Liver (tissue), 9 donors: ENCODE measurements around the gene CARHSP1. TPM values are rescaled to one million over a fixed set of nuclear protein-coding genes. Genes with fewer than 3 reads are reported as not detected.

ENCODE experiments used
- DNase-seq: peaks from one replicate; pipeline ENCODE4 v3.0.0-alpha.2; 2017; ENCODE audit warnings: low spot score
- H3K27ac ChIP-seq, 2 donors: one replicate each; pipeline ENCODE4 v1.7.0; 2013; ENCODE audit warnings: inconsistent platforms in 2 of 2, low read length in 2 of 2, control low read depth in 1 of 2, low read depth in 1 of 2, mild to moderate bottlenecking in 1 of 2
- H3K27me3 ChIP-seq, 4 donors: one replicate each; pipeline versions ENCODE4 v1.6.1 to v1.7.0; 2013; ENCODE audit warnings: low read length in 3 of 4, inconsistent platforms in 1 of 4, mild to moderate bottlenecking in 1 of 4, moderate library complexity in 1 of 4; ENCODE audit not compliant: control insufficient read depth in 4 of 4, insufficient read depth in 4 of 4
- H3K36me3 ChIP-seq, 4 donors: one replicate each; pipeline versions ENCODE4 v1.6.1 to v1.7.0; 2013; ENCODE audit warnings: low read length in 3 of 4, mild to moderate bottlenecking in 3 of 4, low read depth in 1 of 4, moderate library complexity in 1 of 4; ENCODE audit not compliant: control insufficient read depth in 4 of 4, insufficient read depth in 3 of 4
- H3K4me1 ChIP-seq, 4 donors: one replicate each; pipeline versions ENCODE4 v1.6.1 to v1.7.0; 2013; ENCODE audit warnings: low read length in 3 of 4, mild to moderate bottlenecking in 3 of 4, moderate library complexity in 1 of 4; ENCODE audit not compliant: control insufficient read depth in 4 of 4, insufficient read depth in 4 of 4
- H3K4me3 ChIP-seq, 3 donors: one replicate each; pipeline versions ENCODE4 v1.6.1 to v1.7.0; 2013; ENCODE audit warnings: low read length in 3 of 3, control low read depth in 1 of 3, low read depth in 1 of 3, mild to moderate bottlenecking in 1 of 3
- H3K9ac ChIP-seq, 2 donors: one replicate each; pipeline ENCODE4 v1.7.0; 2013; ENCODE audit warnings: low read length in 2 of 2, mild to moderate bottlenecking in 2 of 2, moderate library complexity in 2 of 2, control low read depth in 1 of 2, low read depth in 1 of 2
- H3K9me3 ChIP-seq, 4 donors: one replicate each; pipeline versions ENCODE4 v1.6.1 to v1.7.0; 2013; ENCODE audit warnings: low read length in 3 of 4; ENCODE audit not compliant: control insufficient read depth in 4 of 4
- ATF3 ChIP-seq: IDR thresholded peaks from 2 replicates; pipeline ENCODE4 v1.6.1; 2016; ENCODE audit warnings: antibody characterized with exemption
- CTCF ChIP-seq: fragments of 150-350 bp; IDR thresholded peaks from 2 replicates; pipeline ENCODE4 v1.5.1; 2017; ENCODE audit warnings: improper control_type of control experiment, low read depth, low read length; ENCODE audit not compliant: missing input control
- FOXA1 ChIP-seq: IDR thresholded peaks from 2 replicates; pipeline ENCODE4 v1.6.1; 2016; ENCODE audit warnings: antibody characterized with exemption
- FOXA2 ChIP-seq: IDR thresholded peaks from 2 replicates; pipeline ENCODE4 v1.6.1; 2016; ENCODE audit warnings: antibody characterized with exemption
- GABPA ChIP-seq, 2 donors: IDR thresholded peaks in 1 of 2; conservative IDR thresholded peaks in 1 of 2; 2 replicates each; pipeline ENCODE4 v1.6.1; 2016; ENCODE audit warnings: antibody characterized with exemption in 2 of 2, mild to moderate bottlenecking in 1 of 2, moderate library complexity in 1 of 2
- HNF4A ChIP-seq, 2 donors: conservative IDR thresholded peaks; 2 replicates each; pipeline ENCODE4 v1.6.1; 2016; ENCODE audit warnings: antibody characterized with exemption in 2 of 2, mild to moderate bottlenecking in 2 of 2
- HNF4G ChIP-seq: IDR thresholded peaks from 2 replicates; pipeline ENCODE4 v1.6.1; 2016; ENCODE audit warnings: antibody characterized with exemption
- MAX ChIP-seq: IDR thresholded peaks from 2 replicates; pipeline ENCODE4 v1.6.1; 2016; ENCODE audit warnings: antibody characterized with exemption
- NR2F2 ChIP-seq: IDR thresholded peaks from 2 replicates; pipeline ENCODE4 v1.6.1; 2016; ENCODE audit warnings: antibody characterized with exemption
- RAD21 ChIP-seq, 2 donors: IDR thresholded peaks; 2 replicates each; pipeline ENCODE4 v1.6.1; 2016; ENCODE audit warnings: antibody characterized with exemption in 2 of 2, mild to moderate bottlenecking in 2 of 2
- REST ChIP-seq: IDR thresholded peaks from 2 replicates; pipeline ENCODE4 v1.6.1; 2016; ENCODE audit warnings: antibody characterized with exemption, mild to moderate bottlenecking
- RXRA ChIP-seq, 2 donors: IDR thresholded peaks; 2 replicates each; pipeline ENCODE4 v1.6.1; 2017 to 2018; ENCODE audit warnings: antibody characterized with exemption in 2 of 2, mild to moderate bottlenecking in 1 of 2
- SP1 ChIP-seq: IDR thresholded peaks from 2 replicates; pipeline ENCODE4 v1.6.1; 2018; ENCODE audit warnings: antibody characterized with exemption, mild to moderate bottlenecking
- TAF1 ChIP-seq: conservative IDR thresholded peaks from 2 replicates; pipeline ENCODE4 v1.6.1; 2016; ENCODE audit warnings: antibody characterized with exemption, mild to moderate bottlenecking
- YY1 ChIP-seq: IDR thresholded peaks from 2 replicates; pipeline ENCODE4 v1.6.1; 2016; ENCODE audit warnings: antibody characterized with exemption, mild to moderate bottlenecking
- ZBTB33 ChIP-seq: IDR thresholded peaks from 2 replicates; pipeline ENCODE4 v1.6.1; 2016; ENCODE audit warnings: antibody characterized with exemption
- WGBS: extraction: QIAGEN DNeasy Blood & Tissue Kit; methylation state at CpG from one replicate; pipeline ENCODE4 v1.1.7; 2013; 5-methylcytosine and 5-hydroxymethylcytosine counted together
- polyA plus RNA-seq, 2 donors: library from polyadenylated mRNA; stranded (reverse) in 1 of 2; unstranded in 1 of 2; fragments of 200-250 nt in 1 of 2; fragments of >200 nt in 1 of 2; fragmentation: Nextera tagmentation in 1 of 2; extraction: Ambion mirVana in 1 of 2; gene quantifications; one replicate each; pipeline versions ENCODE4 v1.2.1 to v1.2.3, GENCODE V29; 2013 to 2015
- total RNA-seq, 2 donors: library from RNA; depleted of rRNA; stranded (reverse); fragments of >200 nt; gene quantifications; one replicate each; pipeline ENCODE4 v1.2.3, GENCODE V29; 2014
- donor health status: healthy.
- donor health status: healthy.
- donor health status: healthy.
- donor health status: healthy.
- donor health status: healthy.

The CARHSP1 gene
- total and polyA plus RNA-seq, 4 donors = 81.2 to 162 (median 119) TPM

- H3K4me3 ChIP-seq = peak overlapping the region; percentile 71 to 95 (median 89)
- peaks cover 33 to 75% (median 53%) of the 10 kb centered on the region in 4 donors for H3K4me1 ChIP-seq
- H3K27me3 ChIP-seq = no peaks in the 10 kb centered on the region
- H3K9me3 ChIP-seq = no peaks in the 10 kb centered on the region
- 19% methylated on average over 30 of the region's 30 CpGs for WGBS
- H3K27ac ChIP-seq = peak overlapping the region; percentile 91 to 93
- DNase-seq = peak; percentile 64
- H3K9ac ChIP-seq = peak overlapping the region; percentile 86 to 96
- H3K36me3 ChIP-seq = no peaks in the 10 kb centered on the region
- TF ChIP-seq RAD21 (IDR thresholded peaks at IDR 0.05) (no peak), YY1 (peak; percentile 12), RXRA (IDR thresholded peaks at IDR 0.05) (peak; percentile 38 to 50), ZBTB33 (no peak), NR2F2 (no peak), FOXA2 (no peak), REST (no peak), FOXA1 (no peak), GABPA (IDR thresholded peaks at IDR 0.05 in 1 of 2, conservative IDR thresholded peaks at IDR 0.05 in 1 of 2) (no peak), ATF3 (no peak), SP1 (peak; percentile 19), HNF4A (conservative IDR thresholded peaks at IDR 0.05) (peak in 1 of 2 donors; percentile 20), TAF1 (no peak), HNF4G (no peak)
These were observed 2.5 kb downstream of the CARHSP1 start for GRCh38 chr16:8866118-8866883.

- Histone ChIP-seq H3K27ac (peak overlapping the region; percentile 91 to 93), H3K9me3 (no peaks in the 10 kb centered on the region), H3K4me3 (peak overlapping the region in 1 of 3 donors; percentile 37), H3K36me3 (no peaks in the 10 kb centered on the region), H3K27me3 (no peaks in the 10 kb centered on the region), H3K4me1 (peaks cover 33 to 72% (median 56%) of the 10 kb centered on the region in 4 donors), H3K9ac (peak overlapping the region in 1 of 2 donors; percentile 18)
- 62% methylated on average over 14 of the region's 14 CpGs for WGBS
- no peak for DNase-seq
- TF ChIP-seq CTCF (no peak), ATF3 (no peak), YY1 (no peak), REST (no peak), RXRA (IDR thresholded peaks at IDR 0.05) (peak in 1 of 2 donors; percentile 23), FOXA1 (no peak), RAD21 (IDR thresholded peaks at IDR 0.05) (no peak), GABPA (IDR thresholded peaks at IDR 0.05 in 1 of 2, conservative IDR thresholded peaks at IDR 0.05 in 1 of 2) (no peak), NR2F2 (no peak), SP1 (peak; percentile 40), HNF4A (conservative IDR thresholded peaks at IDR 0.05) (peak; percentile 47 to 64), HNF4G (no peak), FOXA2 (no peak), TAF1 (no peak), MAX (no peak)
These were observed 3.5 kb downstream of the CARHSP1 start for GRCh38 chr16:8865145-8865882.
